Activated CD4-positive, alpha-beta T cell treated with anti-CD3 and anti-CD28 coated beads, Interleukin-2, amount 10 ng/mL, durations not matched to agents 24 days and 14 days (primary cell): ENCODE results near the gene IGSF1. TPM values are rescaled to one million over a fixed set of nuclear protein-coding genes. Genes with fewer than 3 reads are reported as not detected.

Experiments used
- DNase-seq: peaks from one replicate; pipeline ENCODE4 v3.0.0; 2022
- H3K27ac Mint-ChIP-seq: one replicate; pipeline ENCODE4 v1.8.0; 2022; ENCODE audit warnings: mild to moderate bottlenecking, mixed read lengths
- H3K27me3 Mint-ChIP-seq: one replicate; pipeline ENCODE4 v1.8.0; 2022; ENCODE audit warnings: mixed read lengths
- H3K36me3 Mint-ChIP-seq: one replicate; pipeline ENCODE4 v1.8.0; 2022; ENCODE audit warnings: low read depth, mild to moderate bottlenecking, mixed read lengths
- H3K4me1 Mint-ChIP-seq: one replicate; pipeline ENCODE4 v1.8.0; 2021; ENCODE audit warnings: mixed read lengths
- H3K4me3 Mint-ChIP-seq: one replicate; pipeline ENCODE4 v1.8.0; 2022; ENCODE audit warnings: mild to moderate bottlenecking, moderate library complexity, mixed read lengths
- H3K9me3 Mint-ChIP-seq: one replicate; pipeline ENCODE4 v1.8.0; 2021; ENCODE audit warnings: mixed read lengths
- intact Hi-C: fragments of 100-400 bp; cut with micrococcal nuclease; formaldehyde crosslinking; loops from one replicate; pipeline ENCODE4 v1.15.1; 2023
- total RNA-seq: library from RNA; stranded (reverse); gene quantifications from 2 replicates; pipeline ENCODE4 v1.2.3, GENCODE V29; 2022

The IGSF1 gene
- total RNA-seq, 1 donor from 2014 or later, result not detected

DNA sequence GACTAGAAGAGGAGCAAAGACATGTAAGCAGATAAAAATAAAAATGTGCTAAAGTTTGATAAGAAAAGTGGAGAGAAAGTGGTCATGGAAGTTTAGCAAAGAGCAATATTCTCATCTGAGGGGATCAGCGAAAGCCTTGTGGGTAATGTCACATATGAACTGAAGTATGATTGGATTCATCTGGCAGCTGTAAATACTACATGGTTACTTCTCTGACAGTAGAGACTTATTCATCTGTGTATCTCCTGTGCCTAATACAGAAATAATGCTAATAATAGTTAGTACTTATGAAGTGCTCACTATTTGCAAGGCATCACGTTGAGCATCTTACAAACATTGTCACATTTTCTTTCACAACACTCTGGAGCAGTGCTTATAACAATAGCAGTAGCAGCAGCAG lies 8.9 kb upstream of the IGSF1 start:
- no peak overlapping the region for H3K27ac Mint-ChIP-seq
- DNase-seq, result no peak
- H3K36me3 Mint-ChIP-seq, result no peaks in the 10 kb centered on the region
- no peaks in the 10 kb centered on the region for H3K4me1 Mint-ChIP-seq
- intact Hi-C loops, result no loop called here
- H3K27me3 Mint-ChIP-seq, result no peaks in the 10 kb centered on the region
- H3K4me3 Mint-ChIP-seq, result no peak overlapping the region
- no peaks in the 10 kb centered on the region for H3K9me3 Mint-ChIP-seq

DNA sequence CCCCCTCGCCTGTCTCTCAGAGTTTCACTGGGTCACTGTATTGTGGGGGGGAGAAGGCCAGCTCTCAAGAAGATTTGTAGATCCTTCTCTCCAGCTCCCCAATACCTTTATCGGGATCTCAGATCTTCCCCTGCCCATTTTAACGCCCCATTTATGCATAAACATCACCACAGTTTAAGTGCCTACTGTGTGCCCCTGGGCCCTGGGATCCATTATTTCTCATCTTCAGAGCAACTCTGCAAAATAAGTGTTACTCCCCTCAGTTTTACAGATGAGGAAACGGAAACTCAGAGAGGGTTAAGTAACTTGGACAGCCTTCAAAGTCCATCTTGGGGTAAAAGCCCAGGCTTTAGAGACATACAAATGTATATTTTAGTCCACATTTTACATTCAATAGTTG lies 421 bp upstream of the IGSF1 start:
- no peaks in the 10 kb centered on the region for H3K4me1 Mint-ChIP-seq
- H3K27me3 Mint-ChIP-seq, result peaks cover 11% of the 10 kb centered on the region
- DNase-seq, result no peak
- H3K27ac Mint-ChIP-seq, result no peak overlapping the region
- H3K4me3 Mint-ChIP-seq, result no peak overlapping the region
- no peaks in the 10 kb centered on the region for H3K9me3 Mint-ChIP-seq
- H3K36me3 Mint-ChIP-seq, result no peaks in the 10 kb centered on the region
- intact Hi-C loops, result no loop called here

DNA sequence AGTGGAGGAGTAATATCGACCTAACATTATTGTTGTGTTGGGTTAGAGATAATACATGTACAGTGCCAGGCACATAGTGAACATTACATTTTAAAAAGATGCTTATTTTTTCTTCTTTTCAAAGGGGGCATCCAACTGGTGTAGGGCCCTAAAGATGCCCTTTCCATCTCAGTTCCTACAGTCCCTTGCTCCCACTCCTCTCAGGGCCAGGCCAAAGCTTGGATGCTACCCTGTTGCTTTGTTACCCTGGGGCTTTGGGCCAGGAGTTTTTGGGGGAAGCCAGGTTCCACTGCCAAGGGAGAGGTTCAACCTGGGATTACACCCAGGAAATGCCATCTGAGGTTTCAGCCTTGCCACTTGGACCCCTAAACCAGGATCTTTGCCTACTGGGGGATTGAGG lies 918 bp downstream of the IGSF1 start:
- Mint-ChIP-seq H3K27me3 (peaks cover 11% of the 10 kb centered on the region), H3K9me3 (no peaks in the 10 kb centered on the region), H3K27ac (no peak overlapping the region), H3K4me3 (no peak overlapping the region), H3K36me3 (no peaks in the 10 kb centered on the region), H3K4me1 (no peaks in the 10 kb centered on the region)
- no peak for DNase-seq
- intact Hi-C loops, result no loop called here

DNA sequence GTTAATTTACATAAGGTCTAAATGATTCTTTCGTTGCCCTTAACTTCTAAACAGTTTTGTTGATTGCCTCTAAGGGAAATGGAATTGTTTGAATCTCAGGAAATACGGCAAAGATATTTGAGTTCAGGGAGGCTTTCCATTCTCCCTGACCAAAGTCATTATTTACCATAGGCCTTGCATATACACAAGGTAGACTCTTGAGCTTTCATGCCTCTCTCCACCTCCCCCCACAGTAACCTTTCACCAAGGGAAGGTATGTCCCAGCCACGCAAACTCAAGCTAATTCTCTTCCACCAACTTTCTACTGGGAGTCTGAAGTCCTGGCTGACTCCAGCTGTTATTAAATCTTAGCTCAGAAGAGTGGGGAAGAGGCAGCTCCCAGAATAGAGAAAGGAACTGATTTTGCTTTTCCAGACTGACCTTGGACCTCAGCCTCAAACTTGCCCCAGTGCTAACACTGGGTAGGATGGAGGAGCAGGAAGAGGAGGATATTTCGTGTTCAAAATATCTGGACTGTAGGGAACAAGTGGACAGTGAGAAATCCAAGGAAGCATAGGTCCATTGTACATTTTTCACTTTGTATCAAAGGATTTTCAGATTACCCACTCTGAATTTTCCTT lies 1.4 kb downstream of the IGSF1 start:
- Mint-ChIP-seq H3K9me3 (no peaks in the 10 kb centered on the region), H3K27ac (no peak overlapping the region), H3K36me3 (no peaks in the 10 kb centered on the region), H3K27me3 (peaks cover 11% of the 10 kb centered on the region), H3K4me1 (no peaks in the 10 kb centered on the region), H3K4me3 (no peak overlapping the region)
- DNase-seq, result no peak
- intact Hi-C loops, result no loop called here

DNA sequence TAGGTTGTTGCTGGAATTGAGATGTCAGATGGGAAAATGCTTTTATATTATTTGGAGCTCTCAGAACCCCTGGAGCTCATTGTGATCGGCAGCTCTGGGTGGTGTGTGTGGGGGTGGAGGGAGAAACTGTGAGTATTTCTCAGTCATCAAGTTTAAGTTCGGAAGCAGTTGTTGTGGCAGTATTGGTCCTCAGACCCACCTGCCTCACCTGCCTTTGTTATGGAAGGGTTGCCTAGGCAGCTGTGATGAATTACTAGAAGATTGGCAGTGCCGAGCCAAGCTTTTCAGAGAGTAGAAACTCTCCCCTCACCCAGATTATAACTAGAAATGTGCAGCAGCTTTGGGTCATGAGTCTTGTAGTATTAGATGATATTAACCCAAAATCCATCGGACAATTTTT lies 9.5 kb downstream of the IGSF1 start:
- Mint-ChIP-seq H3K36me3 (no peaks in the 10 kb centered on the region), H3K27me3 (no peaks in the 10 kb centered on the region), H3K27ac (no peak overlapping the region), H3K9me3 (no peaks in the 10 kb centered on the region), H3K4me3 (no peak overlapping the region), H3K4me1 (no peaks in the 10 kb centered on the region)
- intact Hi-C loops, result no loop called here
- DNase-seq, result no peak

DNA sequence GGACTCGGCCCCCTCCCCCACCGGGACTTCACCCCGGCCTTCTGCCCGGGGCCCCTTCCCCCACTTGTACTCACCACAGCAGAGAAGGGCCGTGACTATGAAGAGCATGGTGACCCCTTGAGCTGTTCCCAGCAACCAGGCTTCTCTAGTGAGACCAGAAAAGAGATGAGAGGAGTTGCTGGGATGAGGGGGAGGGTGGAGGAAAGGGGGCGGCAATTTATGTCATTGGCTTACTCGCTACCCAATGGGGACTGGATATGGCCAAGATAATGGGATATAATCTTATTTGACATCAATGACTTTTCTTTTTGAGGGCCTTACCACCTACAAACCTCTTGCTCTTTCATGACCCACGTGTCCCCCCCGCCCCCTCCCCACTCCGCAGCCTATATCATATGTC lies 9.9 kb downstream of the IGSF1 start:
- intact Hi-C loops, result no loop called here
- Mint-ChIP-seq H3K9me3 (no peaks in the 10 kb centered on the region), H3K27ac (no peak overlapping the region), H3K4me1 (no peaks in the 10 kb centered on the region), H3K4me3 (no peak overlapping the region), H3K27me3 (no peaks in the 10 kb centered on the region), H3K36me3 (no peaks in the 10 kb centered on the region)
- DNase-seq, result no peak

DNA sequence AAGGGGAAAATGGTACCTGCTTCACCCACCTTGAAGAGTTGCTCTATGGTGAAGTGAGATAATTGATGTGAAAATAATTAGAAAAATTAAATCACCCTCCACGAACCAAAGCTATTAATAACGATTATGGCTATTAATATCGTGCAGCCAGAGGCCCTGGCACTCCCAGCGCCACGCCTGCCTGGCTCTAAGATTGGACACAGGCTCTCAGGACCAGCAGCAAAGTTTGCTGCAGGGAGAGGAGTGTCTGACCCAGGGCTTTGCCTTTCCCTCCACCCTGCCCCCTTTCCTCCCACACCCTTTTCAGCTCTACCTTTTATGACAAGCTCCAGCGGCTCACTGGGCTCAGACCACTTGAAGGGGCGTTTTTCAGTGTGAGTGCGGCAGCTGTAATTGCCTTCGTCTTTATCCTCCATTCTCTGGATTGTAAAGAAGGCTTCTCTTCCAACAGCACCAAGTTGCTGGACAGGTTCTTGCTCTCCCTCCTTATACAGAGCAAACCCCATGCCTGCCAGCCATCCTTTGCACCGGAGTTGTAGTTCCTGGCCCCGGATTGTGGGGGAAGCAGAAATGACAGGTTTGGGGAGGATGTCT lies 11.5 kb downstream of the IGSF1 start:
- H3K36me3 Mint-ChIP-seq, result no peaks in the 10 kb centered on the region
- H3K9me3 Mint-ChIP-seq, result no peaks in the 10 kb centered on the region
- H3K27ac Mint-ChIP-seq, result no peak overlapping the region
- DNase-seq, result no peak
- H3K27me3 Mint-ChIP-seq, result no peaks in the 10 kb centered on the region
- H3K4me3 Mint-ChIP-seq, result no peak overlapping the region
- intact Hi-C loops, result no loop called here
- no peaks in the 10 kb centered on the region for H3K4me1 Mint-ChIP-seq

DNA sequence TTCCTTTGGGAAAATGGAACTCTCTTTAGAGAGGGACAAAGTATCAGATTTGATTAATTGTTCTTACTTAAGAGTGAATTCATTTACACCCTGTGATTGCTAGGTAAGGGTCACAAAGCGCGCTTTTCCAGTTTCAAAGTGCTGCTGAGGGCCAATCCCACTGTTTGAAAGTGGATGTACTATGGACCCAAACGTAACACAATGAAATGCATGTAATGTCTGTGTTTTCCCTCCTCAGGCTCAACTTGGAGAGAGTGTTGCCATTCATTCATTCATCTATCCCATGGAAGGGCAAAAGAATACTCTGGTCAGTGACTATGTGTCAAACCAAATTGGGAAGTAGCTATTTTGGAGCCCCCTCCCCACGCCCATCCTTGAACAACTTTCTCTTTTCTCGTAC lies 16.1 kb downstream of the IGSF1 start:
- no peak for DNase-seq
- H3K9me3 Mint-ChIP-seq, result no peaks in the 10 kb centered on the region
- H3K4me3 Mint-ChIP-seq, result no peak overlapping the region
- intact Hi-C loops, result no loop called here
- H3K27me3 Mint-ChIP-seq, result peaks cover 2% of the 10 kb centered on the region
- no peaks in the 10 kb centered on the region for H3K36me3 Mint-ChIP-seq
- no peaks in the 10 kb centered on the region for H3K4me1 Mint-ChIP-seq
- no peak overlapping the region for H3K27ac Mint-ChIP-seq

DNA sequence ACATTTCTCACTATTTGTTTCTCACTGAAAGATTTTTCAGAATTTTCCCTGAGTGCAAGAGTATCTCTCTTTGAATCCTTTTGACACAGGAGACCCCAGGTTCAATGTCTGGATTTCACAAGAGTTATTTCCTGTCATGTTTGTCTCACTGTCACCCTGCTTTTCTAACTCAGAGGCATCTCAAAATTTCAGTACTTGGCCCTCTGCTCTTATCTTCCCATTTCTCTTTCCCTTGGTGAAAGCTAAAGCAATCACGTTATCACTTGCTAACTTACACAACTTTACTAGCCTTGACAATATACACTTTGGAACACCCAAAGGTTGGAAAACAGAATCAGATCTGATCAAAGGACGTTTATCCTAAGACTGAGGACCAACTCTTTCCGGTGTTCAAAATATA lies 17.3 kb downstream of the IGSF1 start:
- intact Hi-C loops, result no loop called here
- Mint-ChIP-seq H3K27me3 (peaks cover 2% of the 10 kb centered on the region), H3K9me3 (no peaks in the 10 kb centered on the region), H3K36me3 (no peaks in the 10 kb centered on the region), H3K4me1 (no peaks in the 10 kb centered on the region), H3K4me3 (no peak overlapping the region), H3K27ac (no peak overlapping the region)
- no peak for DNase-seq

DNA sequence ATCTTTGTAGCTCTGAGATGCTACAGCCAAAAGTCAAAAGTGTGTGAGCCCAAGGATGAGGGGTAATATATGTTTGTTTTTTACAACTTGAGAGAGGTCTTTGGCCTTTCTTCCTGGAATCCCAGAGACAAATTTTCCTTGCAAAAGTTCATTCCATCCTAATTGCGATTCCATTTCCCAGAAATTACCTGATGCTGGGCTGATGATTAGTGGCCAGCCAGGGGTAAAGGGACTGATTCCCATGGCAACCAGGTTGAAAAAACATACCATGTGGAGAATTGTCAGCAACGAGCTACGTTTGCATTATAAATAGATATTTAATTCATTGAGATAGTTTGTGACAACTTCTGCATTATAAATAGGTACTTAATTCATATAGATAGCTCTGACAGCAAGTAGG lies 17.8 kb downstream of the IGSF1 start:
- H3K9me3 Mint-ChIP-seq, result no peaks in the 10 kb centered on the region
- H3K4me1 Mint-ChIP-seq, result no peaks in the 10 kb centered on the region
- H3K4me3 Mint-ChIP-seq, result no peak overlapping the region
- no peak overlapping the region for H3K27ac Mint-ChIP-seq
- no peak for DNase-seq
- intact Hi-C loops, result no loop called here
- no peaks in the 10 kb centered on the region for H3K36me3 Mint-ChIP-seq
- H3K27me3 Mint-ChIP-seq, result peaks cover 2% of the 10 kb centered on the region

DNA sequence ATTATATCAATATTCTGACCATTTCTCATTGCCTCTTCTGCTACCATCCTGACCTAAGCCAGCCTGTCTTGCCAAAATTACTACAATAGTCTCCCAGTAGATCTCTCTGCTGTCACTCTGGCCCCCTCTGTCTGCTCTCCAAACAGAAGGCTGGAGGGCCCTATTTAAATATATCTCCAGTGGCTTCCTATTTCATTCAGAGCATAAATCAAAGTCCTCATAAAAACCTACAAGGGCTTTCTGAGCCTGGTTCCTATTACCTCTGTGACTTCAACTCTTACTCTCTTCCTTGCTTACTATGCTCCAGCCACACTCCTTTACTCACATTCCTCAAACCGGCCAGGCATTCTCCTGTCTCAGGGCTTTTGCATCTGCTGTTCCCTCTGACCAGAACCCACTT lies 19.0 kb downstream of the IGSF1 start:
- Mint-ChIP-seq H3K4me3 (no peak overlapping the region), H3K27me3 (peaks cover 2% of the 10 kb centered on the region), H3K27ac (no peak overlapping the region), H3K9me3 (no peaks in the 10 kb centered on the region), H3K4me1 (no peaks in the 10 kb centered on the region), H3K36me3 (no peaks in the 10 kb centered on the region)
- intact Hi-C loops, result no loop called here
- DNase-seq, result no peak

DNA sequence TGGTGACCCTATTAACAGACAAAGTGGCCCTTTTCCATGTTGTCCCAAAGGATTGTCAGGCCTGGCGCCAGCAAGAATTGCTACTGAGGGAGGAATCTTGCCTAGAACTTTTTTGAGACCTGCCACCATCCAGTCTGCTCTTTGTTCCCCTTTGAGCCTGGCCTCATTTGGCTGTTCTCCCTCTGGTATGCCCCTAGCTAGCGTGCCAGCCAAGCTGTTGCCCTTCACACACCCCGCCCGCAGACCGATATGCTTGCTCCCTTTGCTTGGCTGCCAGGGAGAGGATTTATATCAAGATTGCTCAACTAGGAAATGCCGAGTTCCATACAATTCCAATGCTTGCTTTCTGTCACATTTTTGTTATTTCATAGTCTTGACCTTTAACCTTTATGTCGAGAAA lies 24.4 kb downstream of the IGSF1 start:
- Mint-ChIP-seq H3K4me1 (peaks cover 3% of the 10 kb centered on the region), H3K36me3 (no peaks in the 10 kb centered on the region), H3K27ac (no peak overlapping the region), H3K27me3 (no peaks in the 10 kb centered on the region), H3K4me3 (no peak overlapping the region), H3K9me3 (no peaks in the 10 kb centered on the region)
- intact Hi-C loops, result no loop called here
- no peak for DNase-seq

DNA sequence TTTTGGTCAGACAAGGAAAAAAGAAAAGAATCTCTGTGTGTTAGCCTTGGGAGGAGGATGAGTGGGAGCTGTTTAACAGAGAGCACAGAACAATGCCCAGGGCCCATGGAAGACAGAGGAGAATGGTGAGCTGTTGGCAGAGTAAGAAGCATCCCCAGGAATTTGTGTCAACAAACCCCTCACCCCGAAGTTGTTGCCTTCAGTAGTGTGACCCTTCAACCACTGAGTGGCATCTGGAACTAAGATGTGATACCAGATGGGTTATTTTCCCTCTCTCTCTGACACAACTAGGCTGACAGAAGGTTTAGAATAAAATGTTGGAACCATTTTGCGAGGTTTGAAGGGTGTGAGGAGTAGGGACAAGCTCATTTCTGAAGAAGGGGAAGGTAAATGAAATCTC lies 25.1 kb downstream of the IGSF1 start:
- Mint-ChIP-seq H3K9me3 (no peaks in the 10 kb centered on the region), H3K36me3 (no peaks in the 10 kb centered on the region), H3K27me3 (no peaks in the 10 kb centered on the region), H3K4me3 (no peak overlapping the region), H3K27ac (no peak overlapping the region), H3K4me1 (peaks cover 3% of the 10 kb centered on the region)
- DNase-seq, result no peak
- intact Hi-C loops, result no loop called here

DNA sequence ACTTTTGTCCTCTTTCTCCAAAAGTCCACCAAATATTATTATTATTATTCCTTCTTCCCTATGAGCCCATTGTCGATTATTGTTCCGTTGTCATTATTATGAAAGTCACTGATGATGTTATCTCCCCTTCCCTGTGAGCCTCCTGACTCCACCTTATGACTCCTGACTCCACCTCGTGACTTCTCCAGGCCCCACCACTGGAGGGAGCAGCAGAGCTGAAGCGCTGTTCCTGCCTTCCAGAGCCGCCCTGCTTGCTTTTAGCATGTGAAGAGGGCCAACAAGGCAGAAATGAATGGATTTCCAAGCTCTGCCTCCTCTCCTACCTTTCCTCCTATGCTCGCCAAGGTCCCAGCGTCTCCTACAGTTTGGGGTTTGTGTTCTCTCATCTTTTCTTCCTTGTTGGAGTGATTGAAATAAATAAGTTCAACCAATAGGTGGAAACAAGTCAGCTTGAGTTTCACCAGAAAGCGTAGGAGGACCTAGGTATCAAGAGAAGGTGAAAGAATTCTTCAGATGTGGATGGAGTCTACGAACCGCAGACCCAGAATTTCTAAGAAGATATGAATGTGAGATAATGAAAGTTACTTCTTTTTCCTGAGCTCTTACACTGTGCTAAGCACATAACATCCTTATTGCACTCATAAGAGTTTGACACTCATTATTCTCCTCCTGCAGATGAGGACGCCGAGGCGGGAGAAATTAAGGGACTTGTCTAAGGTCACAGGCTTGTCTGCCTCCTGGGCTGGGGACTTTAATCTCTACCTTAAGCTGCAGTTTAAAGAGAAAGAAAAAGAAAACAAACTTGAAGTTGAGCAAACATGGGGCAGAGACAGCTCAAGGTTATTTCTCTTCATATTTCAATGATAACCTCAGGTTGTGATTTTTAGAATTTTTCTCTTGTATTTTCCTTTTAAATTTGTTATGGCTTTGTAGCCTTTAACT lies 26.1 kb downstream of the IGSF1 start:
- peak; percentile 62 for DNase-seq
- H3K36me3 Mint-ChIP-seq, result no peaks in the 10 kb centered on the region
- H3K27me3 Mint-ChIP-seq, result no peaks in the 10 kb centered on the region
- H3K9me3 Mint-ChIP-seq, result no peaks in the 10 kb centered on the region
- peak overlapping the region; percentile 26 for H3K4me3 Mint-ChIP-seq
- intact Hi-C loops, result no loop called here
- peak overlapping the region; percentile 3 for H3K27ac Mint-ChIP-seq
- H3K4me1 Mint-ChIP-seq, result peaks cover 3% of the 10 kb centered on the region
